Prostate gland (tissue), 2 donors: Measurements from ENCODE around the gene RIPOR3.

ENCODE experiments used
- CTCF ChIP-seq, 4 experiments: fragments of 200-600 bp in 2 of 4; fragments of 450-650 bp in 2 of 4; sonication (generic) in 2 of 4; IDR thresholded peaks; 1 replicate in 3 of 4; 2 replicates in 1 of 4; pipeline ENCODE4 v1.5.1; 2016 to 2019; ENCODE audit warnings: antibody characterized with exemption in 4 of 4, mild to moderate bottlenecking in 2 of 4, moderate library complexity in 2 of 4
- POLR2A ChIP-seq: fragments of 450-650 bp; IDR thresholded peaks from one replicate; pipeline ENCODE4 v1.6.1; 2016; ENCODE audit warnings: antibody characterized with exemption, mild to moderate bottlenecking
- POLR2AphosphoS5 ChIP-seq: sonication (generic); formaldehyde crosslinking; IDR thresholded peaks from one replicate; pipeline ENCODE4 v1.6.1; 2017; ENCODE audit warnings: antibody characterized with exemption

DNA sequence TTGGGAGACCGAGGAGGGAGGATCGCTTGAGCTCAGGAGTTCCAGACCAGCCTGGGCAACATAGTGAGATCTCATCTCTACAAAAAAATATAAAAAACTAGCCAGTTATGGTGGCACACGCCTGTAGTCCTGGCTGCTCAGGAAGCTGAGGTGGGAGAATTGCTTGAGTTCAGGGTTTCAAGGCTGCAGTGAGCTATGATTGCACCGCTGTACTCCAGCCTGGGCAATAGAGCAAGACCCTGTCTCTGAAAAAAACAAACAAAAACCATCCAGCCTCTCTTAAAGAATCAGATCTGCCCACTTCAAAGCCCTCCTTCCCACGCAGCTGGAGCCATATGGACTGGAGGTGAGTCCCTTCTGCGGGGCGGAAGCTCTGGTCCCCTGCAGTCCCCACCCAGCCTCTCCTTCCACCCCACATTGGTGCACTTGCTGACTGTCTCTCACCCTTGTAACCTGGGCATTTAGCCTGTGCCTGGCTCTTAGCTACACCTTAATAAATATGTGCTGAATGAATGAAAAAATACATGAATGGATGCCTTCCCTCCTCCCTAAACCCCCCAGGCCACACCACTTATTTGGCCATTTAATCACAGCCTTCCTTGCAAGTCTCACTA lies 32.9 kb upstream of the RIPOR3 start:
- TF ChIP-seq CTCF (IDR thresholded peaks at IDR 0.05) (no peak), POLR2A (no peak), POLR2AphosphoS5 (no peak)
